T-helper 17 cell (primary cell): ENCODE results near the gene RAB37. TPM values are rescaled to one million over a fixed set of nuclear protein-coding genes. Genes with fewer than 3 reads are reported as not detected.

Source experiments
- ATAC-seq: fragments of 150-1000 bp; cut with Tn5 transposase; 2 replicates; pipeline ENCODE4 v1.10.0; 2021; ENCODE audit warnings: mild to moderate bottlenecking, moderate library complexity
- DNase-seq, 3 donors: peaks; one replicate each; pipeline versions ENCODE4 v3.0.0 to v3.0.0-alpha.2; 2020 to 2021
- H3K9me3 ChIP-seq: one replicate; pipeline ENCODE4 v1.7.0; 2013; ENCODE audit warnings: low read length, mild to moderate bottlenecking; ENCODE audit not compliant: control insufficient read depth, poor library complexity, severe bottlenecking
- H3K27ac Mint-ChIP-seq: one replicate; pipeline ENCODE4 v1.8.0; 2022; ENCODE audit warnings: mild to moderate bottlenecking, moderate library complexity, mixed read lengths
- H3K27me3 Mint-ChIP-seq: one replicate; pipeline ENCODE4 v1.8.0; 2022; ENCODE audit warnings: mixed read lengths
- H3K36me3 Mint-ChIP-seq: one replicate; pipeline ENCODE4 v1.8.0; 2022; ENCODE audit warnings: low read depth, mixed read lengths
- H3K4me1 Mint-ChIP-seq: one replicate; pipeline ENCODE4 v1.8.0; 2022; ENCODE audit warnings: mild to moderate bottlenecking, mixed read lengths
- H3K4me3 Mint-ChIP-seq: one replicate; pipeline ENCODE4 v1.8.0; 2022; ENCODE audit warnings: mild to moderate bottlenecking, moderate library complexity, mixed read lengths
- total RNA-seq, 4 donors: library from RNA in 2 of 4; stranded (reverse) in 2 of 4; gene quantifications; one replicate each; pipeline ENCODE4 v1.2.3 and lab custom pipeline; 2022 to 2026

RAB37 gene
- total RNA-seq, 2 donors from 2014 or later, result 41.4 to 83.3 TPM

- peaks cover 33% of the 10 kb centered on the region for H3K4me1 Mint-ChIP-seq
- peak overlapping the region; percentile 72 for H3K27ac Mint-ChIP-seq
- H3K27me3 Mint-ChIP-seq, result no peaks in the 10 kb centered on the region
- peak overlapping the region; percentile 67 for H3K4me3 Mint-ChIP-seq
- H3K36me3 Mint-ChIP-seq, result peaks cover 4% of the 10 kb centered on the region
- no peak for ATAC-seq
- no peaks in the 10 kb centered on the region for H3K9me3 ChIP-seq
- no peak for DNase-seq
Measured at GRCh38 chr17:74773871-74774286, 36.8 kb downstream of the RAB37 start.

- ATAC-seq, result no peak
- no peak for DNase-seq
- Mint-ChIP-seq H3K27me3 (no peaks in the 10 kb centered on the region), H3K4me1 (peaks cover 41% of the 10 kb centered on the region), H3K4me3 (peak overlapping the region; percentile 99), H3K36me3 (peaks cover 4% of the 10 kb centered on the region), H3K27ac (peak overlapping the region; percentile 96)
- no peaks in the 10 kb centered on the region for H3K9me3 ChIP-seq
Measured at GRCh38 chr17:74775409-74776043, 38.5 kb downstream of the RAB37 start.

DNA sequence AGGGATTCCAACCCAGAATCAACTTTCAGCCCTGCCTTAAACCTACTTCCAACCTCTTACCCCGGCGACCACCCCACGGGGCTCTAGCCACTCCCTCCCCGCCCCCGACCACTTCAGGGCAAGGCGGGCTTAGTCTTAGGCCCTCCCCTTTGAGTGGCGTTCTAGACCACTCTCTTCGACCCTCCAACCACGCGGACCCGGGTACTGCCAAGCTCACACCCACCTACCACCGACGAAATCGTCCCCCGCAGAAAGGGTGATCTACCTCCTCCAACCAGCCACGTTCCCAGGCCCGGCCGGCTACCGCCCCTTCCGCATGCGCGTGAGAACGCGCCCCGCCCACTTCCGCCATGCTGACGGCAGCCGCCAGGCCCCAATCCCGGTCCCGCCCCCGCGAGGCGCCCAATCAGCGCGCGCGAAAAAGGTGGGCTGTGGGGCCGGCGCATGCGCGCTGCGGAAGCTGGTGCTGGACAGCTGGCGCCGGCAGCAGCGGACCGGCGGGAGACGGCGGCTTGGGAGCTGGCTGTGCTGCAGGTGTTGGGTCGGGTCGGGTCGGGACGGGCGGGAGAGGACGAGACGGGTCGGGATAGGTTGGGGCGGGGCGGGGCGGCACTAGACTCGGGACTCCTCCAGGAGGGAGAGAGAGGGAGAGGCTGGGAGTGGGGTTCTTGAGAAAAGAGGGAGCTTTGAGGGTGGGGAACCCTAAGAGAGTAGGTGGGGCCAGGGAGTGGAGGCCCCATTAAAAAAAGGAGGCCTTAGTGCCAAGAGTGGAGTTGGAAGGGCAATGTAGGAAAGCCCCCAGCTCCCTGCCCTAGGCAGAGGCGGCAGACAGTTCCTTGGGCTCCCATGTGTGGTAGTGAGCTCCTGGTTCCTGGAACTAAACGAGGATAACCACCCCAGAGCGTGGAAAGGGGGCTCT is 39.2 kb downstream of the RAB37 start, which contains the start of gene NAT9:
Gene NAT9 (minus strand): TSS at position 302 of the 919 bp plus-strand sequence. CDS start 647 bp downstream, outside the sequence.
- peaks cover 44% of the 10 kb centered on the region for H3K4me1 Mint-ChIP-seq
- no peaks in the 10 kb centered on the region for H3K9me3 ChIP-seq
- DNase-seq (peak; percentile 99 to 100 (median 99)), ATAC-seq (peak; percentile 81)
- H3K36me3 Mint-ChIP-seq, result peaks cover 4% of the 10 kb centered on the region
- H3K27ac Mint-ChIP-seq, result peak within 1 kb of the TSS; percentile 96
- peak within 1 kb of the TSS; percentile 99 for H3K4me3 Mint-ChIP-seq
- no peaks in the 10 kb centered on the region for H3K27me3 Mint-ChIP-seq

- Mint-ChIP-seq H3K36me3 (peaks cover 4% of the 10 kb centered on the region), H3K27me3 (no peaks in the 10 kb centered on the region), H3K4me3 (peak overlapping the region; percentile 99), H3K27ac (peak overlapping the region; percentile 96), H3K4me1 (peaks cover 49% of the 10 kb centered on the region)
- no peaks in the 10 kb centered on the region for H3K9me3 ChIP-seq
- DNase-seq (no peak), ATAC-seq (no peak)
Measured at GRCh38 chr17:74776990-74777389, 39.9 kb downstream of the RAB37 start.

DNA sequence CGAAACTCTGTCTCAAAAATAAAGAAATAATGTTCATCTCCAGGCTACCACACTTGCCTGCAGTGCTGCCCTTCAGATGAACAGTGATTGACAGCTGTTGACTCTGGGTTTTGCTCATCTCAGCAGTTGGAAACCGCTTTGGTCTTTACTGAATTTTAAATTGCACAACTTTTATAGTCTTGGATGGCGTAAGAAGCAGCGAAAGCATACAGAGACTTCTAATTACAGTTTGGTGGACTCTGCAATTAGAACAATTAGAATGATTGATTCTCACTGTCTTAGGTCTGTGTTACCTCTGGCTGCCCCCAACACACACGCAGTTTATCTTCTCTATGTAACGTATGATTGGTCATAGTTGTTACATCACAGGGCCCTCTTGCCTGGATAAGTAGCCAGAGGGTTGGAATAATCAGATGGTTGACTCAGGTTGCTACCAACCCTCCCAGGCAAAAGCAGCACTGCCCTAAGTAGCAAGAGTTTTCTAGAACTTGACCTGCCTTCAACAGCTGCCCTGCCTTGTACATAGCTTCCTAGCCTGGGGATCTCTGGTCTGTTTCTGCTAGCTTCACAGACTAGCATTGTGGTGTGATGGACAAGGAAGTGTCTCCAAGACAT is 41.0 kb downstream of the RAB37 start:
- peaks cover 48% of the 10 kb centered on the region for H3K4me1 Mint-ChIP-seq
- DNase-seq, result no peak
- no peaks in the 10 kb centered on the region for H3K9me3 ChIP-seq
- H3K27ac Mint-ChIP-seq, result peak overlapping the region; percentile 96
- peaks cover 4% of the 10 kb centered on the region for H3K36me3 Mint-ChIP-seq
- H3K27me3 Mint-ChIP-seq, result no peaks in the 10 kb centered on the region
- H3K4me3 Mint-ChIP-seq, result peak overlapping the region; percentile 56
- no peak for ATAC-seq

DNA sequence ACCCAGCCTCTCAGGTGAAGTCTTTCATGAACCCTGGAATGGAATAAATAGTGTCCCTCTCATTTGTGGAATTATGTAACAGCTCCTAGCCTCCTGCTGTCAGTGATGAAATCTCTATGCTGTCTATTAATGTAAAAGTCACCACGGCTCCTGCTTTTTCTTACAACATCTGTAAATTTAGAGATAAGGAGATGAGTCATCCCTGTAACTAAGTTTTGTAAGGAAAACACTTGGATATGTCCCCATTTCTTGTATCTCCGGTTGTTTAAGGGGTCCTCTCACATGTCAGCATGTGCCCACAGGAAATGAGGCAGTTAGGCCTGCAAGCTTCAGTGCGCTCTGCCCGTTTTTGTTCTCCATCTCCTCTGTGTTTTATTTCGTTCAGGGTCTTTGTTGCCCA is 41.9 kb downstream of the RAB37 start:
- H3K27me3 Mint-ChIP-seq, result no peaks in the 10 kb centered on the region

DNA sequence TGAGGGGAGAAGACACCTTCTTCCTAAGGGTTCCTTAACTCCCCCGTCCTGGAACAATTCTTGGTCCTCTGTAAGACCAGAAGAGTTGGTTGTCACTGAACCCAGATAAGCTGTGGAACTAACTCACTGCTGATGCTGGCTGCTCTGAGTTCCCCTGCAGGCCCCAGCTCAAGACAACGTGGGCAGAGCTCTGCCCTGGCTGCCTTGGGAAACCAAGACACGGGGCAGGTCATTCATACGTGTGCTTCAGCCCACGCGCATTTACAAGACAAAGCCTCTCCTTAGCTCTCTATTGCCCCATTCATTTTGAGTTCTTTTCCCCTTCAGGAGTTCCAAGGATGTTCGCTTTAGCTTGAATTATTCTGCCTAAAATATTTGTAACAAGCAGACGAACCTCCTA is 42.4 kb downstream of the RAB37 start:
- DNase-seq (no peak), ATAC-seq (no peak)
- Mint-ChIP-seq H3K27ac (peak overlapping the region; percentile 96), H3K36me3 (peaks cover 4% of the 10 kb centered on the region), H3K4me3 (peak overlapping the region; percentile 77), H3K4me1 (peaks cover 52% of the 10 kb centered on the region), H3K27me3 (no peaks in the 10 kb centered on the region)
- H3K9me3 ChIP-seq, result no peaks in the 10 kb centered on the region

More for the DNA sequence above, 41.9 kb downstream of the RAB37 start:
- no peak for ATAC-seq
- peaks cover 48% of the 10 kb centered on the region for H3K4me1 Mint-ChIP-seq
- H3K9me3 ChIP-seq, result no peaks in the 10 kb centered on the region
- peaks cover 4% of the 10 kb centered on the region for H3K36me3 Mint-ChIP-seq
- DNase-seq, result no peak
- H3K4me3 Mint-ChIP-seq, result no peak overlapping the region
- H3K27ac Mint-ChIP-seq, result peak overlapping the region; percentile 96

DNA sequence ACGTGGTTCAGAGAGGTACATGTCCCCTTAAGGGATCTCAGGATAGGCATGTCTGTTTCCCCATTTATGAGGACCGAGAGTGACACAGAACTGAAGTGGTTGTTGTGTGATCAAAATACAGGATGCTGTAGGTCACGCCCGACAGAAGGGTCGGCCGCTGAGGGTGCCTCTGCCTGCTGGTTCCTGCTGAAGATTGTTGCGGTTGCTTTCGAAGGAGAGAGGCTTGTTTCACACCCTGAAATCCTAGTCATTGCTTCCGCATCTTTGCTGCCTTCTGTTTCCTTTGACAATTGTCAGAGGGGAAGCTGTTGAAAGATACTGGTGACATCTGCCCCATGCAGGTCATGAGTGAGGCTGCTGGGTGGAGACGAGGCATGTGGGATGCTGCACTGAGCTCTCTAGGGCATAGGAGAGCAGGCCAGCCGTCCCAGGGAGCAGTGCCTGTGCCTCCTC is 42.9 kb downstream of the RAB37 start:
- Mint-ChIP-seq H3K27ac (peak overlapping the region; percentile 96), H3K27me3 (no peaks in the 10 kb centered on the region), H3K4me3 (peak overlapping the region; percentile 77), H3K36me3 (peaks cover 4% of the 10 kb centered on the region), H3K4me1 (peaks cover 57% of the 10 kb centered on the region)
- peak in 2 of 3 donors; percentile 20 to 33 for DNase-seq
- no peaks in the 10 kb centered on the region for H3K9me3 ChIP-seq
- peak; percentile 73 for ATAC-seq

DNA sequence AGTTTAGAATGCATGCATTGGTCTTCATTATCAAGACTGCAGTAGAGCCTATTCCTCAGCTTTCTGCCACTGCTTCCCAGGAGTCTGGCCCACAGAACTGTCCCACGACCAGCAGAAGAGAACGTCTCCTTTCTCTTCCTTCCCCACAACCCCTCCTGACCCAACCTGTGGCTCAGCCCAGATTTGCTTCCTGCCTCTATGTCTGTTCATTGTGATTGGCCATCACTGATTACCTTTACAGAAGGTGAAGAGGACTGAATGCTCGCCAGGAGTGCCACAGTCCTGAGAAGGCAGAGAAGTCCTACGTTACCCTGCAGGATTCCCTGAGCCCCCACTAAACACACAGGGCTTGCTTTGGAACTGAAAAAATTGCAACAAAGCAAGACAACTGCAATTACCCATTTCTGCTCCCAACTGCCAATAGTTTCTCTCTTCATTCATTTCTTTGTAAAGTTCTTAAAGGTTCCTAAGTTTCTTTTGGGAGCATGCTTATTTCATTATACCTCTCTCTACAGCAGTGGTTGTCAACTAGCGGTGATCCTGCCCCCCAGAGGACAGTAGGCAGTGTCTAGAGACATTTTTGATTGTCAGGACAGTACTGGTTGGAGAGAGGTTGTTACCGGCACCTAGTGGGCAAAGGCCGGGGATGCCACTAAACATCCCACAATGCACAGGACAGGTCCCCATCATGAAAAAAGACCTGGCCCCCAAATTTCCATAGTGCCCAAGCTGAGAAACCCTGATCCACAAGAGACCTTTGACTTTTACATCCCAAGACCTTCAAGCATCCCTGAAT is 43.6 kb downstream of the RAB37 start:
- H3K27me3 Mint-ChIP-seq, result no peaks in the 10 kb centered on the region
- no peak for DNase-seq
- peak overlapping the region; percentile 77 for H3K4me3 Mint-ChIP-seq
- no peaks in the 10 kb centered on the region for H3K9me3 ChIP-seq
- peak overlapping the region; percentile 96 for H3K27ac Mint-ChIP-seq
- peaks cover 58% of the 10 kb centered on the region for H3K4me1 Mint-ChIP-seq
- ATAC-seq, result peak; percentile 29
- H3K36me3 Mint-ChIP-seq, result peaks cover 4% of the 10 kb centered on the region

DNA sequence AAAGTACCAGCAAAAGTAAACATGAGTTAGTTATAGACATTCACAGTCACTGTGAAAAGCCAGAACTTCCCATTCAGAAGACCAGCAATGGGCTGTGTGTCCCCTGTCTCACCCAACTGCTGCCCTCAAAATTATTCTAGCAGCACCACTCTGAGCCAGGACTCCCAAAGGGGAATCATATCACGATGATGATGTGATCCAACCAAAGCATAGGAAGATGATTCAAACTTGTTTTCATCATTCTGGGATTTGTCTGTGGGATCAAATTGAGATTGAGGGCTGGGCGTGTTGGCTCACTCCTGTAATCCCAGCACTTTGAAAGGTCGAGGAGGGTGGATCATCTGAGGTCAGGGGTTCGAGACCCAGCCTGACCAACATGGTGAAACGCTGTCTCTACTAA is 45.5 kb downstream of the RAB37 start:
- H3K36me3 Mint-ChIP-seq, result no peaks in the 10 kb centered on the region
- H3K27ac Mint-ChIP-seq, result peak overlapping the region; percentile 85
- ATAC-seq (no peak), DNase-seq (no peak)
- H3K27me3 Mint-ChIP-seq, result no peaks in the 10 kb centered on the region
- no peaks in the 10 kb centered on the region for H3K9me3 ChIP-seq
- H3K4me3 Mint-ChIP-seq, result no peak overlapping the region
- peaks cover 48% of the 10 kb centered on the region for H3K4me1 Mint-ChIP-seq

DNA sequence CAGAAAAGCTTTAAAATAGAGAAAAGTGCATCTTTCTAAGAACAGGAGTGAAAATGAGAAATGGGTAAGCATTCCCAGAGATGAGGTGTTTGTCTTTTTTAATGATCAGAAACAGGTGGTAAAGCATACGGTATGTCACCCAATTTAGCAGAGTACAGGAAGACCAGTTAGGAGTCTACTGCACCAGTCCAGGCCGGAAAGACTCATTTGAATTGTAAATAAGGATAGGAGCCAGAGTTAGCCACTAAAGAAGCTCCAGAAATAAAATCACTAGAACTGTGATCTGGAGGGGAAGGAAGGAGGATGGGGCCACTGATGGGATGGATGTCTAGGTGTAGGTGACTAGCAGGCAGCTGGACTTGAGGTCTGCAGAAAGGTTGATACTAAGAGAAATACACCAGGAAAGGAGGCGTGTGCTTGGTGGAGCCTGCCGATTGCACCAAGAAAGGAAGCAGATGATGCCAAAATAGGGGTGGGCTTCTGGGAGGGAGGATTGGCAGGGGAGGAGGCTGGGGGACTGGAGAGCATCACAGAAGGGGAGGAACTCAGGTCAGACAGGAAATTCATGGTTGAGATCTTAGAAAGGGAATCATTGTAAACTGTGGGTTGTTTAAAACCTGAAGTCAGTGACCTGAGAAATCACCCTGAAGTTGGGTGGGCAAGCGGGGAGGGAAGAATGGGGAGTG is 47.2 kb downstream of the RAB37 start:
- Mint-ChIP-seq H3K4me1 (peaks cover 47% of the 10 kb centered on the region), H3K27me3 (no peaks in the 10 kb centered on the region), H3K36me3 (peaks cover 2% of the 10 kb centered on the region), H3K27ac (peak overlapping the region; percentile 75), H3K4me3 (peak overlapping the region; percentile 56)
- H3K9me3 ChIP-seq, result no peaks in the 10 kb centered on the region
- DNase-seq, result no peak
- ATAC-seq, result no peak
